Smooth muscle cell (in vitro differentiated cells): ENCODE measurements around the gene CIB4. TPM values are rescaled to one million over a fixed set of nuclear protein-coding genes. Genes with fewer than 3 reads are reported as not detected.

Experiments
- DNase-seq: peaks from one replicate; lab custom pipeline; 2025; ENCODE audit not compliant: unreplicated experiment; lab: John Stamatoyannopoulos, UW
- H2AFZ ChIP-seq: fragments of 200-600 bp; sonication (generic); 2 replicates; pipeline ENCODE4 v1.6.0; 2016; ENCODE audit warnings: antibody characterized with exemption, low read depth, mild to moderate bottlenecking
- H3F3A ChIP-seq: fragments of 200-600 bp; sonication (generic); 2 replicates; pipeline ENCODE4 v1.6.0; 2017; ENCODE audit warnings: antibody characterized with exemption, low read depth
- H3K27ac ChIP-seq: fragments of 200-600 bp; sonication (generic); 2 replicates; pipeline ENCODE4 v1.5.1; 2016; ENCODE audit warnings: low read depth, mild to moderate bottlenecking
- H3K27me3 ChIP-seq: fragments of 200-600 bp; sonication (generic); 2 replicates; pipeline ENCODE4 v1.6.1; 2016; ENCODE audit warnings: low read depth, mild to moderate bottlenecking
- H3K36me3 ChIP-seq: fragments of 200-600 bp; sonication (generic); 2 replicates; pipeline ENCODE4 v1.5.1; 2016; ENCODE audit warnings: low read depth
- H3K4me1 ChIP-seq: fragments of 200-600 bp; sonication (generic); 2 replicates; pipeline ENCODE4 v1.5.1; 2016; ENCODE audit warnings: low read depth
- H3K4me2 ChIP-seq: fragments of 200-600 bp; sonication (generic); 2 replicates; pipeline ENCODE4 v1.6.0; 2016; ENCODE audit warnings: mild to moderate bottlenecking
- H3K4me3 ChIP-seq: fragments of 200-600 bp; sonication (generic); 2 replicates; pipeline ENCODE4 v1.5.1; 2016; ENCODE audit warnings: mild to moderate bottlenecking
- H3K79me2 ChIP-seq: fragments of 200-600 bp; sonication (generic); 2 replicates; pipeline ENCODE4 v1.6.0; 2016; ENCODE audit warnings: low read depth, mild to moderate bottlenecking
- H3K9ac ChIP-seq: fragments of 200-600 bp; sonication (generic); 2 replicates; pipeline ENCODE4 v1.6.0; 2016; ENCODE audit warnings: low read depth
- H3K9me3 ChIP-seq: fragments of 200-600 bp; sonication (generic); replicated peaks from 2 replicates; pipeline ENCODE4 v1.5.1; 2016; ENCODE audit warnings: low read depth
- H4K20me1 ChIP-seq: fragments of 200-600 bp; sonication (generic); 2 replicates; pipeline ENCODE4 v1.6.0; 2016; ENCODE audit warnings: low read depth
- WGBS: methylation state at CpG from one replicate; pipeline ENCODE4 v1.1.7; 2016; ENCODE audit warnings: low lambda C conversion rate; 5-methylcytosine and 5-hydroxymethylcytosine counted together
- polyA plus RNA-seq: library from polyadenylated mRNA; unstranded; fragments of >200 nt; fragmentation: Nextera tagmentation; extraction: Ambion mirVana; gene quantifications from 2 replicates; pipeline ENCODE4 v1.2.1, GENCODE V29; 2016
- total RNA-seq: library from RNA; depleted of rRNA; stranded (reverse); fragments of >200 nt; gene quantifications from 2 replicates; pipeline ENCODE4 v1.2.3, GENCODE V29; 2014
- TF ChIP-seq, protein P1 (sequence below): fragments of 200-600 bp; sonication (generic); IDR thresholded peaks from 2 replicates; pipeline ENCODE4 v1.5.1; 2017; ENCODE audit warnings: borderline replicate concordance, mild to moderate bottlenecking, antibody characterized with exemption; ENCODE audit not compliant: insufficient read depth, poor library complexity, severe bottlenecking

The CIB4 gene
- total and polyA plus RNA-seq, 2 experiments from 2014 or later = not detected

DNA sequence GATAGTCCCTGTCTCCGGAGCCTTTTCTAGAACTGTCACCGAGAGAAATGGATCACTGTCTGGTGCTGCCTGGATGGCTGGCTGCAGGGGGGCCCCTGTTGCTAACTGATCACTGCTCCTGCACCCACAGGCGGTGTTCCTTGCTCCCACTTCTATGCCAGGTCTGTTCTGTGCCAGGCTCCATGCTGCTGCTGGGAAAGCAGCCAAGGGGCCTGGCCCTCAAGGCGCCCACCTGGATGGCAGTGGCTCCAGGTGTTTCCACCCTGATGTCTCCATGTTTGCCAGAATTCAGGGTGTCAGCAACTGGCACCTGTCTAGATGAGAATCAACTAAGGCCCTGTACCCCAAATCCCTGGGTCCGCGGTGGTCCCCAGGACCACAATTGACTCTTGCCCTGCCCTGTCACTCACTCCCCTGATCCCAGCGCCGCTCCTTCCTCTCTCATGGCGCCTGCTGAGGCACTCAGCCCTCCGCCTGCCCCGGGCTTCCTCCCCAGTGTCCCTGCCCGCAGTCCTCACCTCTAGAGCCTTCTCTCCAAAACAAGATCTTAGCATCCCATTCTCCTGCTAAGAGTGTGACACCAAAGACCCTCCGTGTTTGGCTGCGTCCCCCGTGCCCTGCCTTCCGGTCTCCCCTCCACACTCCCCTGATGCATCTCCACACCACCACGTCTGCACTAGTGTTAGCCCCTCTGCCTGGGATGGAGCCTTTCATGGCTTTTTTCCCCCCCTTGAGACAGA, 90.7 kb downstream of the CIB4 start:
- no peak overlapping the region for H3K9ac ChIP-seq
- H3F3A ChIP-seq = no peaks in the 10 kb centered on the region
- H3K4me3 ChIP-seq = no peak overlapping the region
- no peak overlapping the region for H2AFZ ChIP-seq
- DNase-seq = no peak
- TF ChIP-seq, protein P1, sequence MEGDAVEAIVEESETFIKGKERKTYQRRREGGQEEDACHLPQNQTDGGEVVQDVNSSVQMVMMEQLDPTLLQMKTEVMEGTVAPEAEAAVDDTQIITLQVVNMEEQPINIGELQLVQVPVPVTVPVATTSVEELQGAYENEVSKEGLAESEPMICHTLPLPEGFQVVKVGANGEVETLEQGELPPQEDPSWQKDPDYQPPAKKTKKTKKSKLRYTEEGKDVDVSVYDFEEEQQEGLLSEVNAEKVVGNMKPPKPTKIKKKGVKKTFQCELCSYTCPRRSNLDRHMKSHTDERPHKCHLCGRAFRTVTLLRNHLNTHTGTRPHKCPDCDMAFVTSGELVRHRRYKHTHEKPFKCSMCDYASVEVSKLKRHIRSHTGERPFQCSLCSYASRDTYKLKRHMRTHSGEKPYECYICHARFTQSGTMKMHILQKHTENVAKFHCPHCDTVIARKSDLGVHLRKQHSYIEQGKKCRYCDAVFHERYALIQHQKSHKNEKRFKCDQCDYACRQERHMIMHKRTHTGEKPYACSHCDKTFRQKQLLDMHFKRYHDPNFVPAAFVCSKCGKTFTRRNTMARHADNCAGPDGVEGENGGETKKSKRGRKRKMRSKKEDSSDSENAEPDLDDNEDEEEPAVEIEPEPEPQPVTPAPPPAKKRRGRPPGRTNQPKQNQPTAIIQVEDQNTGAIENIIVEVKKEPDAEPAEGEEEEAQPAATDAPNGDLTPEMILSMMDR = no peak
- no peak overlapping the region for H3K4me2 ChIP-seq
- no peaks in the 10 kb centered on the region for H3K27me3 ChIP-seq
- no peaks in the 10 kb centered on the region for H3K79me2 ChIP-seq
- H3K27ac ChIP-seq = no peak overlapping the region
- no peaks in the 10 kb centered on the region for H4K20me1 ChIP-seq
- H3K9me3 ChIP-seq = no peaks in the 10 kb centered on the region
- H3K4me1 ChIP-seq = no peaks in the 10 kb centered on the region
- WGBS = 96% methylated on average over 10 of the region's 17 CpGs
- H3K36me3 ChIP-seq = no peaks in the 10 kb centered on the region

DNA sequence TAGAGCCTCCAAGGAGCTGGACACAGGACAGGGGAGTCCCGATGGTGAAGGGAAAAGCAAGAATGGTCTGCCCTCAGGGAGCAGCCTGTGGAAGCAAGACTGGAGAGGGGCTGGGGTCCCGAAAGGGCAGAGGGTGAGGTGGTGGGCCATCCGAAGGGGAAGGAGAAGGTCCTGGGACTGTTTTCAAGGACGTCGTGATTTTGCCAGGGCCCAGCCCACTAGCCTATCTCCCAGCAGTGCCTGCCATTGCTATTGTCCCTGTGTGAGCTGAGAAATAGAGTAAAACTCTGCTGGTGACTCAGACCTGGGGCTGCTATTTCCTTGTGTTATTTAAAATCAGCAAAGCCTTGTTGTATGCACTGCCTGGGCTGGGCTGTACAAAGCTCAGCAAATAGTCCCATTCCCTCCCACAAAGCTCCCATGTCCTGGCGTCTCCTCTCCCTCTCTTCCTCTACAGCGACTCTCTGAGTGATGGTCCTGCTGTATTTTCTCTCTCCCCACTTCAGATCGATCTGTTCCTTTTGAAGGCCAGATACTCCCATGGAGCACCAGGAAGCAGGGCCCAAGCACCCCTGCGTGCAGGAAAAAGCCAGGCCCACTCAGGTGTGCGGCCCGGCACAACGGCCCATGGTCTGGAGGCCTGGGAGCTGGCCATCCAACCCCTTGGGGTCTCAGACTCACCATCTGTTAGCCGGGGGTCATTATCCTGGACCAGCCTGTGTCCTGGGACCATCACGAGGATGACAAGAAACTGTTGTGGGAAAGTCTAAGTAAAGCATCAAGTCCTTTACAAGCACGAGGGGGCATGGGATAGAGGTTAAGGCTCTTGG, 98.3 kb downstream of the CIB4 start:
- no peak overlapping the region for H3K4me3 ChIP-seq
- no peak overlapping the region for H2AFZ ChIP-seq
- no peaks in the 10 kb centered on the region for H4K20me1 ChIP-seq
- H3K4me2 ChIP-seq = no peak overlapping the region
- no peaks in the 10 kb centered on the region for H3K27me3 ChIP-seq
- no peaks in the 10 kb centered on the region for H3F3A ChIP-seq
- H3K27ac ChIP-seq = no peak overlapping the region
- WGBS = 86% methylated on average over 15 of the region's 15 CpGs
- no peaks in the 10 kb centered on the region for H3K36me3 ChIP-seq
- H3K9me3 ChIP-seq = no peaks in the 10 kb centered on the region
- TF ChIP-seq, protein P1 = no peak
- DNase-seq = no peak
- no peaks in the 10 kb centered on the region for H3K79me2 ChIP-seq
- no peaks in the 10 kb centered on the region for H3K4me1 ChIP-seq
- H3K9ac ChIP-seq = no peak overlapping the region

DNA sequence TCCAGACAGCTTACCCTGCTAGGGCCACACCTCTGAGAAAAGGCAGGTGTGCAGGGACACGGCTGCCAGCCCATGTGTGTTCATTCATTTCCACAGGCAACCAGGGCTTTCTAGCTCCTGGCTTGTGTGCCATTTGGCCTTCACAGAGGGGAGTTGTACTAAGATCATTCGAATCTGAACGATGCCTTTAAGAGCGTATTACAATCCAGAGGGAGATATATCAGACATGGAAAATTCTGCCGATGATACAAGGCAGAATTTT, 99.0 kb downstream of the CIB4 start:
- whole genome bisulfite sequencing = 91% methylated on average over 5 of the region's 5 CpGs
- Histone ChIP-seq H3K4me3 (no peak overlapping the region), H2AFZ (no peak overlapping the region), H4K20me1 (no peaks in the 10 kb centered on the region), H3K36me3 (no peaks in the 10 kb centered on the region), H3F3A (no peaks in the 10 kb centered on the region), H3K9me3 (no peaks in the 10 kb centered on the region), H3K27ac (no peak overlapping the region), H3K9ac (no peak overlapping the region), H3K4me1 (no peaks in the 10 kb centered on the region), H3K79me2 (no peaks in the 10 kb centered on the region), H3K4me2 (no peak overlapping the region), H3K27me3 (no peaks in the 10 kb centered on the region)
- no peak for DNase-seq
- TF ChIP-seq, protein P1 = no peak
